Measurements from ENCODE around the gene ATP6V0A1. TPM values are rescaled to one million over a fixed set of nuclear protein-coding genes. Genes with fewer than 3 reads are reported as not detected.

The ATP6V0A1 gene
- polyA plus RNA-seq, 1 donor: 114 TPM

GRCh38 chr17:42518046-42518754, 59.5 kb downstream of the ATP6V0A1 start:
- H3K36me3 ChIP-seq (ENCODE audit: control insufficient read depth, insufficient read depth, low read length): peaks cover 47% of the 10 kb centered on the region
- no peaks in the 10 kb centered on the region for H3K27me3 ChIP-seq (ENCODE audit: control insufficient read depth, insufficient read depth, low read length)
- no peak overlapping the region for H3K4me3 ChIP-seq (ENCODE audit: low read length)
- H3K4me1 ChIP-seq (ENCODE audit: control insufficient read depth, insufficient read depth, low read length): peaks cover 70% of the 10 kb centered on the region
- peak overlapping the region; percentile 93 for H3K27ac ChIP-seq (ENCODE audit: low read length)
- DNase-seq: peak; percentile 88 to 95
- WGBS (ENCODE audit: insufficient coverage, low lambda C conversion rate): no CpG with 5 or more reads among the region's 9 CpGs
- H3K9me3 ChIP-seq (ENCODE audit: control insufficient read depth, low read depth, low read length): no peaks in the 10 kb centered on the region

- Histone ChIP-seq H3K4me1 (ENCODE audit: control insufficient read depth, insufficient read depth, low read length) (peaks cover 70% of the 10 kb centered on the region), H3K27ac (ENCODE audit: low read length) (peak overlapping the region; percentile 93), H3K9me3 (ENCODE audit: control insufficient read depth, low read depth, low read length) (no peaks in the 10 kb centered on the region), H3K36me3 (ENCODE audit: control insufficient read depth, insufficient read depth, low read length) (peaks cover 41% of the 10 kb centered on the region), H3K4me3 (ENCODE audit: low read length) (no peak overlapping the region), H3K27me3 (ENCODE audit: control insufficient read depth, insufficient read depth, low read length) (no peaks in the 10 kb centered on the region)
- 20% methylated on average over 1 of the region's 6 CpGs for WGBS (ENCODE audit: insufficient coverage, low lambda C conversion rate)
- DNase-seq: peak; percentile 93 to 97
Observed at GRCh38 chr17:42518755-42519545, 60.3 kb downstream of the ATP6V0A1 start.

GRCh38 chr17:42519546-42520491, 61.1 kb downstream of the ATP6V0A1 start:
- Histone ChIP-seq H3K27ac (ENCODE audit: low read length) (peak overlapping the region; percentile 93), H3K4me1 (ENCODE audit: control insufficient read depth, insufficient read depth, low read length) (peaks cover 69% of the 10 kb centered on the region), H3K9me3 (ENCODE audit: control insufficient read depth, low read depth, low read length) (no peaks in the 10 kb centered on the region), H3K27me3 (ENCODE audit: control insufficient read depth, insufficient read depth, low read length) (no peaks in the 10 kb centered on the region), H3K4me3 (ENCODE audit: low read length) (no peak overlapping the region), H3K36me3 (ENCODE audit: control insufficient read depth, insufficient read depth, low read length) (peaks cover 33% of the 10 kb centered on the region)
- DNase-seq: peak; percentile 82 to 85
- no CpG with 5 or more reads among the region's 12 CpGs for WGBS (ENCODE audit: insufficient coverage, low lambda C conversion rate)

GRCh38 chr17:42520540-42520951, 61.9 kb downstream of the ATP6V0A1 start:
- Histone ChIP-seq H3K9me3 (ENCODE audit: control insufficient read depth, low read depth, low read length) (no peaks in the 10 kb centered on the region), H3K36me3 (ENCODE audit: control insufficient read depth, insufficient read depth, low read length) (peaks cover 30% of the 10 kb centered on the region)

GRCh38 chr17:42521036-42521435, 62.4 kb downstream of the ATP6V0A1 start:
- H3K36me3 ChIP-seq (ENCODE audit: control insufficient read depth, insufficient read depth, low read length): peaks cover 27% of the 10 kb centered on the region
- peak overlapping the region; percentile 93 for H3K27ac ChIP-seq (ENCODE audit: low read length)
- H3K9me3 ChIP-seq (ENCODE audit: control insufficient read depth, low read depth, low read length): no peaks in the 10 kb centered on the region
- no CpG with 5 or more reads among the region's 8 CpGs for WGBS (ENCODE audit: insufficient coverage, low lambda C conversion rate)
- peaks cover 69% of the 10 kb centered on the region for H3K4me1 ChIP-seq (ENCODE audit: control insufficient read depth, insufficient read depth, low read length)
- no peak for DNase-seq
- no peaks in the 10 kb centered on the region for H3K27me3 ChIP-seq (ENCODE audit: control insufficient read depth, insufficient read depth, low read length)
- no peak overlapping the region for H3K4me3 ChIP-seq (ENCODE audit: low read length)

More at GRCh38 chr17:42520540-42520951, 61.9 kb downstream of the ATP6V0A1 start:
- WGBS (ENCODE audit: insufficient coverage, low lambda C conversion rate): no CpG with 5 or more reads among the region's 9 CpGs
- Histone ChIP-seq H3K4me3 (ENCODE audit: low read length) (no peak overlapping the region), H3K4me1 (ENCODE audit: control insufficient read depth, insufficient read depth, low read length) (peaks cover 69% of the 10 kb centered on the region), H3K27me3 (ENCODE audit: control insufficient read depth, insufficient read depth, low read length) (no peaks in the 10 kb centered on the region), H3K27ac (ENCODE audit: low read length) (peak overlapping the region; percentile 93)
- no peak for DNase-seq

GRCh38 chr17:42521666-42522262, 63.1 kb downstream of the ATP6V0A1 start:
- Histone ChIP-seq H3K9me3 (ENCODE audit: control insufficient read depth, low read depth, low read length) (no peaks in the 10 kb centered on the region), H3K4me3 (ENCODE audit: low read length) (no peak overlapping the region), H3K4me1 (ENCODE audit: control insufficient read depth, insufficient read depth, low read length) (peaks cover 69% of the 10 kb centered on the region), H3K36me3 (ENCODE audit: control insufficient read depth, insufficient read depth, low read length) (peaks cover 20% of the 10 kb centered on the region), H3K27ac (ENCODE audit: low read length) (peak overlapping the region; percentile 93), H3K27me3 (ENCODE audit: control insufficient read depth, insufficient read depth, low read length) (no peaks in the 10 kb centered on the region)
- WGBS (ENCODE audit: insufficient coverage, low lambda C conversion rate): no CpG with 5 or more reads among the region's 11 CpGs
- DNase-seq: no peak

- peak overlapping the region; percentile 93 for H3K27ac ChIP-seq (ENCODE audit: low read length)
- H3K36me3 ChIP-seq (ENCODE audit: control insufficient read depth, insufficient read depth, low read length): peaks cover 17% of the 10 kb centered on the region
- H3K4me3 ChIP-seq (ENCODE audit: low read length): no peak overlapping the region
- no peaks in the 10 kb centered on the region for H3K27me3 ChIP-seq (ENCODE audit: control insufficient read depth, insufficient read depth, low read length)
- peak in 1 of 2 donors; percentile 13 for DNase-seq
- WGBS (ENCODE audit: insufficient coverage, low lambda C conversion rate): no CpG with 5 or more reads among the region's 9 CpGs
- no peaks in the 10 kb centered on the region for H3K9me3 ChIP-seq (ENCODE audit: control insufficient read depth, low read depth, low read length)
- peaks cover 69% of the 10 kb centered on the region for H3K4me1 ChIP-seq (ENCODE audit: control insufficient read depth, insufficient read depth, low read length)
Observed at GRCh38 chr17:42522263-42522790, 63.6 kb downstream of the ATP6V0A1 start.

GRCh38 chr17:42522798-42523278, 64.2 kb downstream of the ATP6V0A1 start:
- H3K4me1 ChIP-seq (ENCODE audit: control insufficient read depth, insufficient read depth, low read length): peaks cover 65% of the 10 kb centered on the region
- peak overlapping the region; percentile 93 for H3K27ac ChIP-seq (ENCODE audit: low read length)
- H3K27me3 ChIP-seq (ENCODE audit: control insufficient read depth, insufficient read depth, low read length): no peaks in the 10 kb centered on the region
- peaks cover 16% of the 10 kb centered on the region for H3K36me3 ChIP-seq (ENCODE audit: control insufficient read depth, insufficient read depth, low read length)
- H3K9me3 ChIP-seq (ENCODE audit: control insufficient read depth, low read depth, low read length): no peaks in the 10 kb centered on the region
- no peak overlapping the region for H3K4me3 ChIP-seq (ENCODE audit: low read length)
- peak in 1 of 2 donors; percentile 47 for DNase-seq
- WGBS (ENCODE audit: insufficient coverage, low lambda C conversion rate): no CpG with 5 or more reads among the region's 8 CpGs

- Histone ChIP-seq H3K27me3 (ENCODE audit: control insufficient read depth, insufficient read depth, low read length) (no peaks in the 10 kb centered on the region), H3K4me1 (ENCODE audit: control insufficient read depth, insufficient read depth, low read length) (peaks cover 46% of the 10 kb centered on the region), H3K36me3 (ENCODE audit: control insufficient read depth, insufficient read depth, low read length) (peaks cover 16% of the 10 kb centered on the region), H3K9me3 (ENCODE audit: control insufficient read depth, low read depth, low read length) (no peaks in the 10 kb centered on the region), H3K27ac (ENCODE audit: low read length) (no peak overlapping the region), H3K4me3 (ENCODE audit: low read length) (no peak overlapping the region)
- WGBS (ENCODE audit: insufficient coverage, low lambda C conversion rate): no CpG with 5 or more reads among the region's 2 CpGs
- DNase-seq: no peak
Observed at GRCh38 chr17:42525221-42525620, 66.5 kb downstream of the ATP6V0A1 start.

Measured in large intestine (tissue), 3 donors.